Stimulated activated memory B cell treated with anti-CD40 and anti-IgM and Interleukin-4, amounts not matched to agents 10 μg/mL and 1 μg/mL and 100 μg/mL, for 72 hours (primary cell): Measurements from ENCODE around the gene PXDC1.

ENCODE experiments used
- ATAC-seq: fragments of 150-1000 bp; cut with Tn5 transposase; 2 replicates; pipeline ENCODE4 v1.10.0; 2021
- H3K27ac Mint-ChIP-seq: one replicate; pipeline ENCODE4 v1.8.0; 2022; ENCODE audit warnings: mild to moderate bottlenecking, mixed read lengths
- H3K27me3 Mint-ChIP-seq: one replicate; pipeline ENCODE4 v1.8.0; 2022; ENCODE audit warnings: mixed read lengths
- H3K36me3 Mint-ChIP-seq: one replicate; pipeline ENCODE4 v1.8.0; 2022; ENCODE audit warnings: mixed read lengths
- H3K4me1 Mint-ChIP-seq: one replicate; pipeline ENCODE4 v1.8.0; 2022; ENCODE audit warnings: mixed read lengths
- H3K4me3 Mint-ChIP-seq: one replicate; pipeline ENCODE4 v1.8.0; 2022; ENCODE audit warnings: mild to moderate bottlenecking, moderate library complexity, mixed read lengths
- H3K9me3 Mint-ChIP-seq: one replicate; pipeline ENCODE4 v1.8.0; 2022; ENCODE audit warnings: mixed read lengths

PXDC1 gene

GRCh38 chr6:3751077-3751729 is at the start of gene PXDC1:
TSS of gene PXDC1 (minus strand) at chr6:3751713. CDS start at chr6:3751531, 182 bp downstream.
- H3K36me3 Mint-ChIP-seq = peaks cover 19% of the 10 kb centered on the region

GRCh38 chr6:3800850-3801591 is 49.5 kb upstream of the PXDC1 start:
- Mint-ChIP-seq H3K9me3 (no peaks in the 10 kb centered on the region), H3K27ac (peak overlapping the region; percentile 20), H3K36me3 (no peaks in the 10 kb centered on the region), H3K4me3 (no peak overlapping the region), H3K4me1 (peaks cover 62% of the 10 kb centered on the region), H3K27me3 (no peaks in the 10 kb centered on the region)
- peak; percentile 53 for ATAC-seq

More at GRCh38 chr6:3751077-3751729, at the start of gene PXDC1:
- H3K27me3 Mint-ChIP-seq = no peaks in the 10 kb centered on the region
- H3K9me3 Mint-ChIP-seq = no peaks in the 10 kb centered on the region
- H3K4me3 Mint-ChIP-seq = peak within 1 kb of the TSS; percentile 88
- H3K27ac Mint-ChIP-seq = peak within 1 kb of the TSS; percentile 54
- ATAC-seq = peak; percentile 37
- H3K4me1 Mint-ChIP-seq = peaks cover 50% of the 10 kb centered on the region

- no peak for ATAC-seq
- Mint-ChIP-seq H3K9me3 (no peaks in the 10 kb centered on the region), H3K27me3 (no peaks in the 10 kb centered on the region), H3K4me3 (no peak overlapping the region), H3K36me3 (no peaks in the 10 kb centered on the region), H3K4me1 (peaks cover 62% of the 10 kb centered on the region), H3K27ac (peak overlapping the region; percentile 20)
Observed at GRCh38 chr6:3799719-3800118, 48.2 kb upstream of the PXDC1 start.

- Mint-ChIP-seq H3K4me3 (no peak overlapping the region), H3K27ac (peak overlapping the region; percentile 58), H3K27me3 (no peaks in the 10 kb centered on the region), H3K36me3 (no peaks in the 10 kb centered on the region), H3K4me1 (peaks cover 66% of the 10 kb centered on the region), H3K9me3 (no peaks in the 10 kb centered on the region)
- ATAC-seq = no peak
Observed at GRCh38 chr6:3798055-3798919, 46.8 kb upstream of the PXDC1 start.

- Mint-ChIP-seq H3K9me3 (no peaks in the 10 kb centered on the region), H3K4me1 (peaks cover 70% of the 10 kb centered on the region), H3K4me3 (no peak overlapping the region), H3K36me3 (no peaks in the 10 kb centered on the region), H3K27ac (peak overlapping the region; percentile 30), H3K27me3 (no peaks in the 10 kb centered on the region)
- no peak for ATAC-seq
Observed at GRCh38 chr6:3797231-3798054, 45.9 kb upstream of the PXDC1 start.

GRCh38 chr6:3796719-3797041 is 45.2 kb upstream of the PXDC1 start:
- no peaks in the 10 kb centered on the region for H3K36me3 Mint-ChIP-seq
- no peak for ATAC-seq
- no peaks in the 10 kb centered on the region for H3K27me3 Mint-ChIP-seq
- no peak overlapping the region for H3K4me3 Mint-ChIP-seq
- peak overlapping the region; percentile 30 for H3K27ac Mint-ChIP-seq
- no peaks in the 10 kb centered on the region for H3K9me3 Mint-ChIP-seq
- H3K4me1 Mint-ChIP-seq = peaks cover 70% of the 10 kb centered on the region

- no peaks in the 10 kb centered on the region for H3K36me3 Mint-ChIP-seq
- ATAC-seq = no peak
- peak overlapping the region; percentile 30 for H3K27ac Mint-ChIP-seq
- no peaks in the 10 kb centered on the region for H3K27me3 Mint-ChIP-seq
- no peak overlapping the region for H3K4me3 Mint-ChIP-seq
- peaks cover 70% of the 10 kb centered on the region for H3K4me1 Mint-ChIP-seq
- H3K9me3 Mint-ChIP-seq = no peaks in the 10 kb centered on the region
Observed at GRCh38 chr6:3795836-3796718, 44.6 kb upstream of the PXDC1 start.

GRCh38 chr6:3794092-3794491 is 42.6 kb upstream of the PXDC1 start:
- H3K9me3 Mint-ChIP-seq = no peaks in the 10 kb centered on the region
- peaks cover 57% of the 10 kb centered on the region for H3K4me1 Mint-ChIP-seq
- H3K4me3 Mint-ChIP-seq = peak overlapping the region; percentile 21
- no peaks in the 10 kb centered on the region for H3K36me3 Mint-ChIP-seq
- peak; percentile 80 for ATAC-seq
- H3K27me3 Mint-ChIP-seq = no peaks in the 10 kb centered on the region
- H3K27ac Mint-ChIP-seq = peak overlapping the region; percentile 77

- Mint-ChIP-seq H3K9me3 (no peaks in the 10 kb centered on the region), H3K36me3 (no peaks in the 10 kb centered on the region), H3K27ac (peak overlapping the region; percentile 77), H3K4me1 (peaks cover 51% of the 10 kb centered on the region), H3K27me3 (no peaks in the 10 kb centered on the region), H3K4me3 (peak overlapping the region; percentile 21)
- ATAC-seq = no peak
Observed at GRCh38 chr6:3793545-3793944, 42.0 kb upstream of the PXDC1 start.

GRCh38 chr6:3791526-3792203 is 40.2 kb upstream of the PXDC1 start:
- ATAC-seq = peak; percentile 87

GRCh38 chr6:3789896-3790558 is 38.5 kb upstream of the PXDC1 start:
- H3K36me3 Mint-ChIP-seq = no peaks in the 10 kb centered on the region
- H3K27ac Mint-ChIP-seq = peak overlapping the region; percentile 50
- no peak overlapping the region for H3K4me3 Mint-ChIP-seq
- no peaks in the 10 kb centered on the region for H3K9me3 Mint-ChIP-seq
- peaks cover 38% of the 10 kb centered on the region for H3K4me1 Mint-ChIP-seq
- H3K27me3 Mint-ChIP-seq = no peaks in the 10 kb centered on the region
- ATAC-seq = no peak

More at GRCh38 chr6:3791526-3792203, 40.2 kb upstream of the PXDC1 start:
- peaks cover 38% of the 10 kb centered on the region for H3K4me1 Mint-ChIP-seq
- H3K27ac Mint-ChIP-seq = peak overlapping the region; percentile 77
- H3K36me3 Mint-ChIP-seq = no peaks in the 10 kb centered on the region
- H3K9me3 Mint-ChIP-seq = no peaks in the 10 kb centered on the region
- H3K27me3 Mint-ChIP-seq = no peaks in the 10 kb centered on the region
- H3K4me3 Mint-ChIP-seq = peak overlapping the region; percentile 15

- peak overlapping the region; percentile 50 for H3K27ac Mint-ChIP-seq
Observed at GRCh38 chr6:3789018-3789895, 37.7 kb upstream of the PXDC1 start.

More at GRCh38 chr6:3789018-3789895, 37.7 kb upstream of the PXDC1 start:
- Mint-ChIP-seq H3K27me3 (no peaks in the 10 kb centered on the region), H3K4me3 (no peak overlapping the region), H3K9me3 (no peaks in the 10 kb centered on the region), H3K36me3 (no peaks in the 10 kb centered on the region), H3K4me1 (peaks cover 34% of the 10 kb centered on the region)
- ATAC-seq = no peak
